Measurements from ENCODE around the gene RADIL.

DNA sequence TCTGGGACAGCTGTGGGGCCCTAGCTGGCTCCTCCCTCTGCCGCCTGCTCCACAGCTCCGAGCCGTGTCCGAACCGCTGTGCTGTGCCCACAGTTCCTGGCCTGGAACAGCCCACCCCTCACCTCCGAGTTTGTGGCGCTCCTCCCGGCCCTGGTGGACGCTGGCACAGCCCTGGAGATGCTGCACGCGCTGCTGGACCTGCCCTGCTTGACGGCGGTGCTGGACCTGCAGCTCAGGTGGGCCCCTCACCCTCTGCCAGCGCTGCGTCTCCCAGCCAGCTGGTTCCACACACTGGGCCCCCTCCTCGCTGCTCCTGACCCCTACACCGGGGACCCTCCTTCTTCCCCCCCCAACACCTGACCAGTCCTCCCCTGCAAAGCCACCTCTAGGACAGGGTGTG lies 96.0 kb downstream of the RADIL start:
- TF ChIP-seq EP300 (IDR thresholded peaks at IDR 0.05) (no peak), POLR2A (IDR thresholded peaks at IDR 0.05) (no peak), POLR2AphosphoS5 (IDR thresholded peaks at IDR 0.05) (no peak)
- TF ChIP-seq, protein P1, sequence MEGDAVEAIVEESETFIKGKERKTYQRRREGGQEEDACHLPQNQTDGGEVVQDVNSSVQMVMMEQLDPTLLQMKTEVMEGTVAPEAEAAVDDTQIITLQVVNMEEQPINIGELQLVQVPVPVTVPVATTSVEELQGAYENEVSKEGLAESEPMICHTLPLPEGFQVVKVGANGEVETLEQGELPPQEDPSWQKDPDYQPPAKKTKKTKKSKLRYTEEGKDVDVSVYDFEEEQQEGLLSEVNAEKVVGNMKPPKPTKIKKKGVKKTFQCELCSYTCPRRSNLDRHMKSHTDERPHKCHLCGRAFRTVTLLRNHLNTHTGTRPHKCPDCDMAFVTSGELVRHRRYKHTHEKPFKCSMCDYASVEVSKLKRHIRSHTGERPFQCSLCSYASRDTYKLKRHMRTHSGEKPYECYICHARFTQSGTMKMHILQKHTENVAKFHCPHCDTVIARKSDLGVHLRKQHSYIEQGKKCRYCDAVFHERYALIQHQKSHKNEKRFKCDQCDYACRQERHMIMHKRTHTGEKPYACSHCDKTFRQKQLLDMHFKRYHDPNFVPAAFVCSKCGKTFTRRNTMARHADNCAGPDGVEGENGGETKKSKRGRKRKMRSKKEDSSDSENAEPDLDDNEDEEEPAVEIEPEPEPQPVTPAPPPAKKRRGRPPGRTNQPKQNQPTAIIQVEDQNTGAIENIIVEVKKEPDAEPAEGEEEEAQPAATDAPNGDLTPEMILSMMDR (IDR thresholded peaks at IDR 0.05): no peak

Measured in upper lobe of left lung (tissue), 4 donors.